ENCODE results near the gene IPPK.

DNA sequence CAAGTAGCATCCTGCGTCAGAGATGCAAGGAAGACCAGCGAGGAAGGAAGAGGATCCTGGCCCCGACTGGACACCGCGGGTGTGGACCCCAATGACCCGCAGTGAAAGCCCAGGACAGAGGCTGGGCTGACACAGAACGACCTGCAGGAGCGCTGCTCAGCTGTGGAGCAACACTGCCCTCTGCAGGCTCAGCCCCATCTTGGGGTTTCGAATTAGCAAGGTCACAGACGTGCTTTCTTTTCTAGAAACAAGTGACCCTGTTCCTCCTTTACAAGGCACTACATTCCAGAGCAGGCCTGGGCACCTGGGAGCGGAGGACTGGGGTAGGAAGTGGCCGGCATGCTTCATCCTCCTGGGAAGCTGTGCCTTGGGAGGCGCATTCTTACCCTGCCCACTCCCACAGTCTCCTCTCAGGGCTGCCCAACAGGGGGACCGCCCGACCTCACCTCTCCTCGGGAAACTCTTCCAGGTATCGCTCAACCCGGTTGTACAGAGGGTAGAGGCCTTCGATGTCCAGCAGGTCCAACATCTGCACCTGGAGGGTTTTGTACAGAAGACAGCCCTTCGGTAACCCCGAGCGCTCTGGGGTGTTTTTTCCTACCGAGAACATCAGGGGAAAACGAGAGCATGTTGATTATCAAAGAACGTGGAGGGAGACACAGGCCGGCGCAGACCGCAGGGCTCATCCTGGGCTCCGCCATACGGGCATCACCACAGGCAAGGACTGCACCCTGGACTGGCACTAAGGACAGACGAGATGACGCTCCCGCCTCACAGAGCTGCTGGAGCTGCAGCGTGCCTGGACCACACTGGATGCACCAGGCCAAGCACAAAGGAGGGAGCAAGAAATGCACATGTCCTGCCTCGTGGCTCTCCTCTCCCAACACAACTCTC lies 35.0 kb downstream of the IPPK start:
- TF ChIP-seq, protein P1, sequence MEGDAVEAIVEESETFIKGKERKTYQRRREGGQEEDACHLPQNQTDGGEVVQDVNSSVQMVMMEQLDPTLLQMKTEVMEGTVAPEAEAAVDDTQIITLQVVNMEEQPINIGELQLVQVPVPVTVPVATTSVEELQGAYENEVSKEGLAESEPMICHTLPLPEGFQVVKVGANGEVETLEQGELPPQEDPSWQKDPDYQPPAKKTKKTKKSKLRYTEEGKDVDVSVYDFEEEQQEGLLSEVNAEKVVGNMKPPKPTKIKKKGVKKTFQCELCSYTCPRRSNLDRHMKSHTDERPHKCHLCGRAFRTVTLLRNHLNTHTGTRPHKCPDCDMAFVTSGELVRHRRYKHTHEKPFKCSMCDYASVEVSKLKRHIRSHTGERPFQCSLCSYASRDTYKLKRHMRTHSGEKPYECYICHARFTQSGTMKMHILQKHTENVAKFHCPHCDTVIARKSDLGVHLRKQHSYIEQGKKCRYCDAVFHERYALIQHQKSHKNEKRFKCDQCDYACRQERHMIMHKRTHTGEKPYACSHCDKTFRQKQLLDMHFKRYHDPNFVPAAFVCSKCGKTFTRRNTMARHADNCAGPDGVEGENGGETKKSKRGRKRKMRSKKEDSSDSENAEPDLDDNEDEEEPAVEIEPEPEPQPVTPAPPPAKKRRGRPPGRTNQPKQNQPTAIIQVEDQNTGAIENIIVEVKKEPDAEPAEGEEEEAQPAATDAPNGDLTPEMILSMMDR (conservative IDR thresholded peaks at IDR 0.05), result peak; percentile 97
- no peak for TF ChIP-seq ZFX (IDR thresholded peaks at IDR 0.05)
